ENCODE measurements around the gene SPR.

GRCh38 chr2:72934683-72935610, 47.7 kb downstream of the SPR start:
- TF ChIP-seq ARNT (IDR thresholded peaks at IDR 0.05), result no peak
- TF ChIP-seq FOXM1 (IDR thresholded peaks at IDR 0.05; ENCODE audit: borderline replicate concordance), result no peak
